Measurements from ENCODE around the gene IGLL1.

DNA sequence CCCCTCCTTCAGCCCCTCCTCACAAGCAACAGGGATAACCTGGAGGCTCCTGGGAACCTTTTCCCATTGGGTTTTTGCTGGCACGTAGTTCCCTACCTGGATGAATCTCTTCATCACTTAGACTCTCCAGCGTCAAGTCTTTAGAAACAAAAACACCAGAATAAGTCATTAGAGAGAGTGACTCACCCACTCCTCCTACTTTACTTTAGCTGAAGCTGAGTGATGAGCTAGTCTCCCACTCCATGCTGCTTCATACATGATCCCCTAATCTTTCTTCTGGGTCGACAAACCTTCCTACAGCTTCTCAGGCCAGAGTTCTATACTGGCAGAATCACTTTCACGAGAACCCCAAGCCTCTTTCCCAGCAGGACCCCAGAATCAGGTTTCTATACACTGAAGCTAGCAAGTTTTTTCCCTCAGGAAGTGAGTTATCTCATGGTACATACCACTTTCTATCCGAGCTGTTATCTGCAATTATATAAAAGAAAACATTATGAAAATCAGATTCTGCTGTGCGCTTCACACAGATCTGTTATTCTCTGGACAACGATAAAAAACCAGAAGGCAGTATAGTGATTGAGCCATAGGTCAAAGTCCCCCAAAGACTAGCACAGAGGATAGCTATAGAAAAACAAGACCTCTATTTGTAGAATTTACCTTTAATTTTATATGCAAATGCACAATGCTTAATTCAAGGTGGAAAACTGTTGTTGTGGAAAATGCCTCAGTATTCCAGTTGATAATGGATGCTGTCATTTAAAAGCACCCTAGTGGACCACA lies 33.3 kb upstream of the IGLL1 start:
- no peak for TF ChIP-seq CTCF (IDR thresholded peaks at IDR 0.05)
- no peak for TF ChIP-seq POLR2A (IDR thresholded peaks at IDR 0.05)

Measured in thyroid gland (tissue), 4 donors.